Endothelial cell of umbilical vein (primary cell): ENCODE results near the gene CD200. TPM values are rescaled to one million over a fixed set of nuclear protein-coding genes. Genes with fewer than 3 reads are reported as not detected.

Experiments used
- BruUV-seq: library from RNA; stranded (reverse); fragments of 400-500 nt; replicated peaks from 2 replicates; lab custom pipeline; 2021; lab: Mats Ljungman, UMichigan
- CTCF ChIA-PET: fragments of 300-600, 350-600 bp; sonication (Branson Sonifier 250); formaldehyde crosslinking; loops from one replicate; lab custom pipeline; 2021; ENCODE audit warnings: antibody characterized with exemption, inconsistent platforms; lab: Charles Lee
- POLR2A ChIA-PET: fragments of 300-600, 350-600 bp; sonication (Branson Sonifier 250); formaldehyde crosslinking; loops from one replicate; lab custom pipeline; 2021; ENCODE audit warnings: antibody characterized with exemption, inconsistent platforms; lab: Charles Lee
- DNase-seq: peaks from one replicate; pipeline ENCODE4 v3.0.0-alpha.2; 2011; ENCODE audit warnings: low read depth, low spot score
- FAIRE-seq: peaks from 2 replicates; lab custom pipeline; 2011; peaks lifted over from hg19 to GRCh38; lab: Jason Lieb, UNC
- H2AFZ ChIP-seq: 2 replicates; pipeline ENCODE4 v1.6.0; 2012; ENCODE audit warnings: low read depth, low read length, control low read depth, inconsistent platforms
- H3K27ac ChIP-seq: 2 replicates; pipeline ENCODE4 v1.5.1; 2011; ENCODE audit warnings: low read depth, mild to moderate bottlenecking, control low read depth, low read length, moderate library complexity; ENCODE audit not compliant: insufficient read depth
- H3K27me3 ChIP-seq, 2 experiments: 2 replicates each; pipeline versions ENCODE4 v1.6.0 to v1.6.1; 2011; ENCODE audit warnings: low read length in 2 of 2, mixed read lengths in 1 of 2; ENCODE audit not compliant: control insufficient read depth in 2 of 2, insufficient read depth in 2 of 2
- H3K36me3 ChIP-seq, 2 experiments: 2 replicates in 1 of 2; 3 replicates in 1 of 2; pipeline ENCODE4 v1.5.1; 2011; ENCODE audit warnings: low read length in 2 of 2, mild to moderate bottlenecking in 1 of 2, moderate library complexity in 1 of 2; ENCODE audit not compliant: control insufficient read depth in 2 of 2, insufficient read depth in 2 of 2; ENCODE audit errors: extremely low read depth in 1 of 2
- H3K4me1 ChIP-seq: 3 replicates; pipeline ENCODE4 v1.5.1; 2011; ENCODE audit warnings: mild to moderate bottlenecking, low read length; ENCODE audit not compliant: control insufficient read depth, insufficient read depth; ENCODE audit errors: extremely low read depth
- H3K4me2 ChIP-seq: 2 replicates; pipeline ENCODE4 v1.6.1; 2011; ENCODE audit warnings: low read length, control low read depth, mixed read lengths; ENCODE audit not compliant: insufficient read depth
- H3K4me3 ChIP-seq, 3 experiments: fragments of 200-600 bp in 1 of 3; sonication (generic), shearing (Covaris generic) in 1 of 3; replicated peaks in 1 of 3; 2 replicates each; pipeline ENCODE4 v1.5.1; 2011 to 2016; ENCODE audit warnings: control low read depth in 3 of 3, low read length in 3 of 3, mild to moderate bottlenecking in 2 of 3, inconsistent platforms in 1 of 3, low read depth in 1 of 3, moderate library complexity in 1 of 3; ENCODE audit not compliant: insufficient read depth in 1 of 3
- H3K79me2 ChIP-seq: 2 replicates; pipeline ENCODE4 v1.6.0; 2012; ENCODE audit warnings: low read length, inconsistent platforms; ENCODE audit not compliant: control insufficient read depth, insufficient read depth
- H3K9ac ChIP-seq: replicated peaks from 2 replicates; pipeline ENCODE3; 2011; ENCODE audit warnings: low read length, control low read depth; ENCODE audit not compliant: insufficient read depth; ENCODE audit errors: extremely low read depth
- H3K9me1 ChIP-seq: replicated peaks from 3 replicates; pipeline ENCODE4 v1.6.0; 2011; ENCODE audit warnings: mild to moderate bottlenecking, low read length; ENCODE audit not compliant: control insufficient read depth, insufficient read depth; ENCODE audit errors: extremely low read depth
- H3K9me3 ChIP-seq: replicated peaks from 2 replicates; pipeline ENCODE4 v1.5.1; 2012; ENCODE audit warnings: low read length, inconsistent platforms; ENCODE audit not compliant: control insufficient read depth, insufficient read depth
- H4K20me1 ChIP-seq: replicated peaks from 2 replicates; pipeline ENCODE3; 2011; ENCODE audit warnings: mild to moderate bottlenecking, low read length; ENCODE audit not compliant: control insufficient read depth, insufficient read depth; ENCODE audit errors: extremely low read depth
- CTCF ChIP-seq, 2 donors: IDR thresholded peaks; 1 replicate in 1 of 2; 2 replicates in 1 of 2; pipeline ENCODE4 v1.5.1; 2011; ENCODE audit warnings: low read length in 2 of 2, mild to moderate bottlenecking in 2 of 2, moderate library complexity in 2 of 2, control low read depth in 1 of 2, inconsistent platforms in 1 of 2, low read depth in 1 of 2; ENCODE audit not compliant: insufficient read depth in 1 of 2; ENCODE audit errors: extremely low read depth in 1 of 2
- EZH2 ChIP-seq: IDR thresholded peaks from 2 replicates; pipeline ENCODE4 v1.6.1; 2012; ENCODE audit warnings: borderline replicate concordance, low read depth, mild to moderate bottlenecking, moderate library complexity, low read length, inconsistent platforms; ENCODE audit not compliant: severe bottlenecking
- FOS ChIP-seq: IDR thresholded peaks from 2 replicates; pipeline ENCODE4 v1.6.1; 2011; ENCODE audit warnings: mild to moderate bottlenecking, low read length, moderate library complexity, borderline replicate concordance; ENCODE audit not compliant: insufficient read depth
- MAX ChIP-seq: IDR thresholded peaks from 2 replicates; pipeline ENCODE4 v1.6.1; 2011; ENCODE audit not compliant: insufficient read depth, insufficient read length
- MYC ChIP-seq: IDR thresholded peaks from one replicate; pipeline ENCODE4 v1.6.1; 2011; ENCODE audit warnings: mild to moderate bottlenecking, low read depth, low read length
- POLR2A ChIP-seq: IDR thresholded peaks from 2 replicates; pipeline ENCODE4 v1.6.1; 2012; ENCODE audit warnings: low read depth, mild to moderate bottlenecking, control low read depth, low read length
- dilution Hi-C: fragments of 300-500 bp; cut with MboI; formaldehyde crosslinking; loops from one replicate; pipeline ENCODE4 v1.15.0; 2019; ENCODE audit warnings: low sequenced_read_pairs; ENCODE audit not compliant: extremely low pct_ligation_motif_present
- intact Hi-C: fragments of 100-400 bp; cut with micrococcal nuclease; formaldehyde crosslinking; loops from one replicate; pipeline ENCODE4 v1.10.0; 2022
- polyA plus RNA-seq, 4 experiments: library from polyadenylated mRNA; depleted of rRNA in 3 of 4; stranded (reverse) in 3 of 4; unstranded in 1 of 4; fragments of >200 nt; gene quantifications; 2 replicates each; pipeline versions ENCODE4 v1.2.1 to v1.2.3, GENCODE V29; 2011 to 2012; ENCODE audit warnings: missing spikeins in 1 of 4
- total RNA-seq: library from RNA; stranded (reverse); gene quantifications from 2 replicates; pipeline ENCODE4 v1.2.3, GENCODE V29; 2021

CD200 gene
- total and polyA plus RNA-seq, 2 donors (not counting 3 experiments of a cell fraction or from before 2014, with no cell fraction given), result 8.1 to 8.2 TPM

DNA sequence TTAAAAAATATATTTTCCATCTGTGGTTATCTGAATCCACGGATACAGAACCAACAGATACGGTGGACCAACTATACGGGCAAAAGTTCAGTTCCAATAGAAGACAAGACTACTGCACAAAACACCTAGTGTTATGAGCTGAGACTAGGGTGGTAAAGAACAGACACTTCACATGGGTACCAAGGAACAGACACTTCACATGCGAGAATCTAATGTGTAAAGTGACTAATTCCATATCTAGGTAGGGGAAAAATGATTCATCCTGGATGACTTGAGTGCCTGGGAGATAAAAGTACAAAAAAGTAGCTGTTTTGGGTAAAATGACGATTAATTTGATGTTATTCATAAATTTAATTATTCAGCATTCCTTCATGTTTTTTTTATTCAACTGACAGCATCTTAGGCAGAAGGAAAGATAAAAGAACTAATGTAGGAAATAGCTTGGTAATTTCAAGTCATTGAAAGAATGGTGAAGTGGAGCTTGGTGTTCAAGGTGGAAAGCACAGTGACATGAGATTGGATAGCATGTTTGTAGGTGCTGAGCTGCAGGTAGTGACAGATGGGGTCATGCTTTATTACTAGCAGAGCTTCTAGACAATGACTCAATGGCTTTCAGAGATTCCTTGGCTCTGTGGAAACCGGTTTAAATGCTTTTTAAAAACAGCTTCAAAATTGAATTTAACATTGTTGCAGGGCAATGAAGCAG, 5.2 kb downstream of the CD200 start:
- DNase-seq (no peak), FAIRE-seq (no peak)
- no TSS peak for BruUV-seq
- Histone ChIP-seq H3K27ac (no peak overlapping the region), H3K27me3 (peaks cover 0 to 6% of the 10 kb centered on the region in 2 experiments), H2AFZ (no peak overlapping the region), H3K9me1 (no peaks in the 10 kb centered on the region), H4K20me1 (no peaks in the 10 kb centered on the region), H3K9ac (no peak overlapping the region), H3K36me3 (no peaks in the 10 kb centered on the region), H3K79me2 (no peaks in the 10 kb centered on the region), H3K9me3 (no peaks in the 10 kb centered on the region), H3K4me2 (no peak overlapping the region), H3K4me1 (peaks cover 4% of the 10 kb centered on the region), H3K4me3 (no peak overlapping the region)
- TF ChIP-seq EZH2 (no peak), FOS (peak; percentile 21), MYC (no peak), CTCF (IDR thresholded peaks at IDR 0.05; ENCODE audit: extremely low read depth in 1 of 2, insufficient read depth in 1 of 2, low read depth in 1 of 2, low read length in 2 of 2) (no peak), POLR2A (no peak), MAX (no peak)
- POLR2A ChIA-PET, result interaction anchor here (1.5 kb wide), 1 partner anchor 13 kb away, joined by 4 read pairs; no protein-coding TSS in a partner anchor
- intact Hi-C loops, result no loop called here
- CTCF ChIA-PET, result interaction anchor here (1.1 to 2.6 kb wide), 5 partner anchors 11 to 227 kb away, joined by 3 to 9 read pairs (median 7); no protein-coding TSS in a partner anchor
- dilution Hi-C loops, result no loop called here
